GM12878 (cell line): ENCODE data around the gene CRB3. TPM values are rescaled to one million over a fixed set of nuclear protein-coding genes. Genes with fewer than 3 reads are reported as not detected.

Source experiments
- ATAC-seq: fragments of 200-7000 bp; cut with Tn5 transposase; 3 replicates; pipeline ENCODE4 v1.9.1; 2020; ENCODE audit warnings: mild to moderate bottlenecking, moderate library complexity
- BruUV-seq: library from RNA; stranded (reverse); fragments of 400-500 nt; replicated peaks from 2 replicates; lab custom pipeline; 2021; lab: Mats Ljungman, UMichigan
- CTCF ChIA-PET: fragments of 300-600 bp; sonication (Branson Sonifier 250); formaldehyde crosslinking; extraction: SDS; loops from one replicate; lab custom pipeline; 2021; ENCODE audit warnings: inconsistent platforms; lab: Yijun Ruan, JAX
- POLR2A ChIA-PET: fragments of 350-600 bp; formaldehyde crosslinking; extraction: SDS; loops from one replicate; lab custom pipeline; 2021; ENCODE audit warnings: inconsistent platforms; lab: Charles Lee
- RAD21 ChIA-PET: fragments of 300-600 bp; sonication (Branson Sonifier 250); formaldehyde crosslinking; loops from one replicate; lab custom pipeline; 2023; ENCODE audit warnings: antibody characterized with exemption; ENCODE audit not compliant: unreplicated experiment; lab: Charles Lee
- SMC1A ChIA-PET: fragments of 300-600 bp; sonication (Branson Sonifier 250); formaldehyde crosslinking; loops from one replicate; lab custom pipeline; 2023; ENCODE audit not compliant: unreplicated experiment, uncharacterized antibody; lab: Charles Lee
- DNase-seq: peaks from one replicate; pipeline ENCODE4 v3.0.0-alpha.2; 2011; ENCODE audit warnings: low read depth, low spot score
- FAIRE-seq: peaks from 3 replicates; lab custom pipeline; 2011; peaks lifted over from hg19 to GRCh38; lab: Jason Lieb, UNC
- H2AFZ ChIP-seq: 2 replicates; pipeline ENCODE4 v1.6.0; 2011; ENCODE audit warnings: low read depth, low read length, control low read depth; ENCODE audit not compliant: control insufficient read depth
- H3K27ac ChIP-seq: 2 replicates; pipeline ENCODE4 v1.5.1; 2011; ENCODE audit warnings: control low read depth; ENCODE audit not compliant: control insufficient read depth, insufficient read depth
- H3K27me3 ChIP-seq, 2 experiments: replicated peaks in 1 of 2; 2 replicates each; pipeline versions ENCODE4 v1.6.0 to v1.6.1; 2011; ENCODE audit warnings: low read length in 1 of 2; ENCODE audit not compliant: control insufficient read depth in 2 of 2, insufficient read depth in 2 of 2
- H3K36me3 ChIP-seq, 2 experiments: 2 replicates each; pipeline ENCODE4 v1.5.1; 2011; ENCODE audit warnings: low read length in 1 of 2; ENCODE audit not compliant: control insufficient read depth in 2 of 2, insufficient read depth in 2 of 2
- H3K4me1 ChIP-seq: 2 replicates; pipeline ENCODE4 v1.6.1; 2011; ENCODE audit warnings: mild to moderate bottlenecking, low read length, moderate library complexity, mixed read lengths; ENCODE audit not compliant: control insufficient read depth, insufficient read depth
- H3K4me2 ChIP-seq: 2 replicates; pipeline ENCODE4 v1.6.0; 2011; ENCODE audit warnings: control low read depth; ENCODE audit not compliant: control insufficient read depth, insufficient read depth
- H3K4me3 ChIP-seq: fragments of 200-600 bp; sonication (generic); 2 replicates; pipeline ENCODE4 v1.5.1; 2016
- H3K79me2 ChIP-seq: 2 replicates; pipeline ENCODE4 v1.6.0; 2011; ENCODE audit warnings: low read length; ENCODE audit not compliant: control insufficient read depth, insufficient read depth
- H3K9ac ChIP-seq: 2 replicates; pipeline ENCODE4 v1.8.0; 2011; ENCODE audit warnings: low read length, control low read depth, mixed read lengths; ENCODE audit not compliant: control insufficient read depth, insufficient read depth
- H3K9me3 ChIP-seq: replicated peaks from 3 replicates; pipeline ENCODE4 v1.5.1; 2011; ENCODE audit warnings: mild to moderate bottlenecking, low read length; ENCODE audit not compliant: control insufficient read depth, insufficient read depth
- H4K20me1 ChIP-seq: 2 replicates; pipeline ENCODE4 v1.6.0; 2011; ENCODE audit not compliant: control insufficient read depth, insufficient read depth
- BRCA1 ChIP-seq: IDR thresholded peaks from 2 replicates; pipeline ENCODE4 v1.6.1; 2011; ENCODE audit warnings: low read depth, low read length, improper control_type of control experiment
- CEBPB ChIP-seq, 2 experiments: fragments of 150-350 bp in 1 of 2; IDR thresholded peaks; 2 replicates each; pipeline ENCODE4 v1.6.1; 2012 to 2014; ENCODE audit warnings: low read depth in 2 of 2, low read length in 2 of 2, borderline replicate concordance in 1 of 2, inconsistent platforms in 1 of 2
- EZH2 ChIP-seq: IDR thresholded peaks from 2 replicates; pipeline ENCODE4 v1.6.1; 2012; ENCODE audit warnings: low read depth, mild to moderate bottlenecking, control low read depth, inconsistent platforms, low read length, borderline replicate concordance; ENCODE audit not compliant: control insufficient read depth
- MYB ChIP-seq: fragments of 150-350 bp; IDR thresholded peaks from 2 replicates; pipeline ENCODE4 v1.6.1; 2014; ENCODE audit warnings: mild to moderate bottlenecking, low read depth, low read length, borderline replicate concordance
- NFXL1 ChIP-seq: fragments of 450-650 bp; IDR thresholded peaks from 2 replicates; pipeline ENCODE4 v1.6.1; 2017; ENCODE audit warnings: antibody characterized with exemption, mild to moderate bottlenecking, borderline replicate concordance
- POLR2A ChIP-seq: IDR thresholded peaks from 2 replicates; pipeline ENCODE4 v1.6.1; 2011; ENCODE audit warnings: low read depth, mild to moderate bottlenecking, low read length
- TAF1 ChIP-seq: IDR thresholded peaks from 2 replicates; pipeline ENCODE4 v1.6.1; 2011; ENCODE audit warnings: mild to moderate bottlenecking, low read depth, low read length, borderline replicate concordance
- ZNF384 ChIP-seq: IDR thresholded peaks from 2 replicates; pipeline ENCODE4 v1.6.1; 2012; ENCODE audit warnings: low read depth, mild to moderate bottlenecking, low read length, improper control_type of control experiment, borderline replicate concordance
- ZNF687 ChIP-seq: fragments of 450-650 bp; IDR thresholded peaks from 2 replicates; pipeline ENCODE4 v1.6.1; 2017; ENCODE audit warnings: mild to moderate bottlenecking, moderate library complexity
- WGBS: methylation state at CpG from one replicate; pipeline ENCODE4 v1.1.6; 2016; ENCODE audit warnings: low lambda C conversion rate; ENCODE audit not compliant: insufficient replicate concordance, insufficient coverage; ENCODE audit errors: missing lambda C conversion rate; 5-methylcytosine and 5-hydroxymethylcytosine counted together
- in situ Hi-C: fragments of 300-500 bp; cut with MboI; formaldehyde crosslinking; loops from 9 replicates; pipeline ENCODE4 v1.14.3; 2018; ENCODE audit warnings: mixed read lengths
- intact Hi-C: fragments of 100-400 bp; cut with micrococcal nuclease; formaldehyde crosslinking; loops from one replicate; pipeline ENCODE4 v1.14.2; 2022; ENCODE audit not compliant: unreplicated experiment
- polyA plus RNA-seq, 11 experiments: library from polyadenylated mRNA; depleted of rRNA in 4 of 11; unstranded in 6 of 11; stranded (reverse) in 5 of 11; fragments of >200 nt; fragmentation: Nextera tagmentation in 4 of 11; fragmentation: Illumina TruSeq in 1 of 11; extraction: Ambion mirVana in 4 of 11; extraction: Trizol in 1 of 11; gene quantifications; 1 replicate in 1 of 11; 2 replicates in 10 of 11; pipeline versions ENCODE4 v1.2.1 to v1.2.3, GENCODE V29; 2011 to 2016; ENCODE audit warnings: inconsistent platforms in 2 of 11, missing spikeins in 2 of 11, low read depth in 1 of 11
- total RNA-seq, 4 experiments: library from RNA; depleted of rRNA in 3 of 4; stranded (reverse); fragments of >200 nt in 3 of 4; fragmentation: Illumina TruSeq in 1 of 4; extraction: Trizol in 1 of 4; gene quantifications; 2 replicates each; pipeline versions ENCODE4 v1.2.1 to v1.2.3, GENCODE V29; 2013 to 2021
- TF ChIP-seq, protein P1 (sequence below): fragments of 450-650 bp; IDR thresholded peaks from 2 replicates; pipeline ENCODE4 v1.6.1; 2014; ENCODE audit warnings: mild to moderate bottlenecking

Gene CRB3
- total and polyA plus RNA-seq, 10 of the 15 experiments (the other 5 are each of a cell fraction or from before 2014, with no cell fraction given): 0.11 to 1.9 (median 0.98) TPM; not detected in 1

DNA sequence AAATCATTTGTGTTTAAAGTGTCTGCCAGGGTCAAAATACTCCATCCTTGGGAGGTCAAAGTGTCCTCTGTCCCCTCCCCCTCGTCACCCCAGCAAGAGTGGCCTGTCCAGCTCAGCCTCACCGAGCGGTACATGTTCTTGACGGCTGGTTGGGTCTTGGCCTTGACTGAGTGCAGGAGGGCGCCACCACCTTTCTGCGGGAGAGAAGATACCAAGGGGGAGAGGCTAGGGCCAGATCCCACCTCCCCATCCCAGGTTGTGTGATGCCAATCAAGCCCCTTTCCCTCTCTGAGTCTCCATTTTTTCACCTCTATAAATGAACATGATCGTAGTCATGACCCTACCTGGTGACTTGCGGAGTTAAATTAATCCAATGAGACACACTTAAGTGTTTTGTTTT lies 6.1 kb downstream of the CRB3 start:
- ATAC-seq (no peak), DNase-seq (no peak), FAIRE-seq (no peak)
- Histone ChIP-seq H3K4me3 (no peak overlapping the region), H3K27ac (no peak overlapping the region), H3K9ac (no peak overlapping the region), H3K4me1 (no peaks in the 10 kb centered on the region), H3K79me2 (no peaks in the 10 kb centered on the region), H3K36me3 (peaks cover 0 to 2% of the 10 kb centered on the region in 2 experiments; a peak in 2 of 4 replicates), H3K4me2 (no peak overlapping the region), H4K20me1 (no peaks in the 10 kb centered on the region), H2AFZ (no peak overlapping the region), H3K27me3 (no peaks in the 10 kb centered on the region), H3K9me3 (no peaks in the 10 kb centered on the region)
- intact Hi-C loops (no loop called here), in situ Hi-C loops (no loop called here)
- no TSS peak for BruUV-seq
- RAD21 ChIA-PET: no interaction called here
- TF ChIP-seq MYB (no peak), BRCA1 (no peak), TAF1 (no peak), CEBPB (IDR thresholded peaks at IDR 0.05; ENCODE audit: borderline replicate concordance in 1 of 2, low read depth in 2 of 2, low read length in 2 of 2) (no peak), EZH2 (no peak), NFXL1 (no peak), ZNF384 (no peak), POLR2A (no peak), ZNF687 (no peak)
- TF ChIP-seq, protein P1, sequence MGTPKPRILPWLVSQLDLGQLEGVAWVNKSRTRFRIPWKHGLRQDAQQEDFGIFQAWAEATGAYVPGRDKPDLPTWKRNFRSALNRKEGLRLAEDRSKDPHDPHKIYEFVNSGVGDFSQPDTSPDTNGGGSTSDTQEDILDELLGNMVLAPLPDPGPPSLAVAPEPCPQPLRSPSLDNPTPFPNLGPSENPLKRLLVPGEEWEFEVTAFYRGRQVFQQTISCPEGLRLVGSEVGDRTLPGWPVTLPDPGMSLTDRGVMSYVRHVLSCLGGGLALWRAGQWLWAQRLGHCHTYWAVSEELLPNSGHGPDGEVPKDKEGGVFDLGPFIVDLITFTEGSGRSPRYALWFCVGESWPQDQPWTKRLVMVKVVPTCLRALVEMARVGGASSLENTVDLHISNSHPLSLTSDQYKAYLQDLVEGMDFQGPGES: no peak
- WGBS: 96% methylated on average over 8 of the region's 8 CpGs
- POLR2A ChIA-PET: interaction anchor here (0.9 to 1.5 kb wide), 2 partner anchors 14 to 19 kb away, joined by 3 read pairs; no protein-coding TSS in a partner anchor
- SMC1A ChIA-PET: no interaction called here
- CTCF ChIA-PET: interaction anchor here (1.5 kb wide), 1 partner anchor 11 kb away, joined by 4 read pairs; the partner anchor contains the start of gene DENND1C
